ENCODE data around the gene PRMT2. TPM values are rescaled to one million over a fixed set of nuclear protein-coding genes. Genes with fewer than 3 reads are reported as not detected.

Gene PRMT2
- total RNA-seq, 1 experiment from 2014 or later: 101 TPM

DNA sequence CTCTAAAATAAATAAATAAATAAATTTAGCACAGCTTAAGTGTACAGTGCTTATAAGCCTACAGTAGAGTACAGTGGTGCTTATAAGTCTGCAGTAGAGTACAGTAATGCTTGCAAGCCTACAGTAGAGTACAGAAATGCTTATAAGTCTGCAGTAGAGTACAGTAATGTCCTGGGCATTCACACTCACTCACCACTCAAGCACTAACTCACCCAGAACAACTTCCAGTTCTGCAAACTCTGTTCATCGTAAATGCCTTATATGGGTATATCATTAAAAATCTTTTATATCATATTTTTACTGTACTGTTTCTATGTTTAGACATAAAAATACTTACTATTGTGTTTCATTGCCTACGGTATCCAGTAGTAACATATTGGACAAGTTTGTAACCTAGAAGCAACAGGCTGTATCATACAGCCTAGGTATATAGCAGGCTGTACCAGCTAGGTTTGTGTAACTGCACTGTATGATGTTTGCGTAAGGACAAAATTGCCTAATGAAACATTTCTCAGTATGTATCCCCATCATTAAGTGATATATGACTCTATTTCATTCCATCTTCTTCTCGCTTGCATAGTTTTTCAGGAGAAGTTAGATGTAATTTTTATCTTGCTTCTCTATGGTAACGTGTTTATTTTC lies 16.6 kb upstream of the PRMT2 start:
- no peaks in the 10 kb centered on the region for H3K4me1 ChIP-seq (ENCODE audit: insufficient read depth, low read length)
- H2AFZ ChIP-seq (ENCODE audit: low read length): no peak overlapping the region
- no peaks in the 10 kb centered on the region for H3K79me2 ChIP-seq (ENCODE audit: low read length)
- no peaks in the 10 kb centered on the region; the same call in 1 of the 2 replicates for H3K27me3 ChIP-seq (ENCODE audit: low read length)
- TF ChIP-seq EZH2phosphoT487 (IDR thresholded peaks at IDR 0.05; ENCODE audit: borderline replicate concordance, low read length): no peak
- TF ChIP-seq, protein P1, sequence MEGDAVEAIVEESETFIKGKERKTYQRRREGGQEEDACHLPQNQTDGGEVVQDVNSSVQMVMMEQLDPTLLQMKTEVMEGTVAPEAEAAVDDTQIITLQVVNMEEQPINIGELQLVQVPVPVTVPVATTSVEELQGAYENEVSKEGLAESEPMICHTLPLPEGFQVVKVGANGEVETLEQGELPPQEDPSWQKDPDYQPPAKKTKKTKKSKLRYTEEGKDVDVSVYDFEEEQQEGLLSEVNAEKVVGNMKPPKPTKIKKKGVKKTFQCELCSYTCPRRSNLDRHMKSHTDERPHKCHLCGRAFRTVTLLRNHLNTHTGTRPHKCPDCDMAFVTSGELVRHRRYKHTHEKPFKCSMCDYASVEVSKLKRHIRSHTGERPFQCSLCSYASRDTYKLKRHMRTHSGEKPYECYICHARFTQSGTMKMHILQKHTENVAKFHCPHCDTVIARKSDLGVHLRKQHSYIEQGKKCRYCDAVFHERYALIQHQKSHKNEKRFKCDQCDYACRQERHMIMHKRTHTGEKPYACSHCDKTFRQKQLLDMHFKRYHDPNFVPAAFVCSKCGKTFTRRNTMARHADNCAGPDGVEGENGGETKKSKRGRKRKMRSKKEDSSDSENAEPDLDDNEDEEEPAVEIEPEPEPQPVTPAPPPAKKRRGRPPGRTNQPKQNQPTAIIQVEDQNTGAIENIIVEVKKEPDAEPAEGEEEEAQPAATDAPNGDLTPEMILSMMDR (conservative IDR thresholded peaks at IDR 0.05; ENCODE audit: low read depth, low read length): no peak
- ATAC-seq (peak; percentile 92), DNase-seq (peak; percentile 9)
- ChIA-PET POLR2A (ENCODE audit: unreplicated experiment) (interaction anchor here (0.6 kb wide), 1 partner anchor 59 kb away, joined by 3 read pairs; no protein-coding TSS in a partner anchor), CTCF (no interaction called here)
- H3K9me3 ChIP-seq (ENCODE audit: low read length): no peaks in the 10 kb centered on the region
- intact Hi-C loops (cut with micrococcal nuclease): no loop called here
- H3K27ac ChIP-seq (ENCODE audit: low read length): no peak overlapping the region
- no peak overlapping the region for H3K4me2 ChIP-seq (ENCODE audit: low read length)
- no peak overlapping the region for H3K9ac ChIP-seq (ENCODE audit: low read length)
- H4K20me1 ChIP-seq (ENCODE audit: low read length): no peaks in the 10 kb centered on the region
- no peaks in the 10 kb centered on the region for H3K36me3 ChIP-seq (ENCODE audit: low read depth, low read length)
- no peaks in the 10 kb centered on the region for H3F3A ChIP-seq (ENCODE audit: low read length, unreplicated experiment)
- BruUV-seq (replicated peaks): no TSS peak
- no peaks in the 10 kb centered on the region for H3K9me2 ChIP-seq (replicated peaks; ENCODE audit: low read length)
- no peak overlapping the region for H3K4me3 ChIP-seq (ENCODE audit: low read length)

DNA sequence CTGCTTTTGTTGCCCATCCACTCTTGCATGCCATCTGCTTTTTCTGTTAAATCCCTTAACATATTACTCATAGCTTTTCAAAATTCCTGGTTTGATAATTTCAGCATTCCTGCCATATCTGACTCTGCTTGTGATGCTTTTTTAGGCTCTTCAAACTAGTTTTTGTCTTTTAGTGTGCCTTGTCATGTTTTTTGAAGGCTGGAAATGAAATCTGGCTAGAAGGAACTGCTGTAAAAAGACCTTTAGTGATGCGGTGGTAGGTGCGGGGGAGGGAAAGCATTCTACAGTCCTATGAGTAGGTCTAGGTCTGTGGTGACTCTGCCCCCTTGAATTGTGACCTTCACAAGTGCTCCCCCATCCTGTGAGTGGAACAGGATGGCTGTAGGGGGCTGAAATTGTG lies 15.6 kb upstream of the PRMT2 start:
- Histone ChIP-seq H3K9me3 (ENCODE audit: low read length) (no peaks in the 10 kb centered on the region), H4K20me1 (ENCODE audit: low read length) (no peaks in the 10 kb centered on the region), H3K9me2 (replicated peaks; ENCODE audit: low read length) (no peaks in the 10 kb centered on the region), H3K9ac (ENCODE audit: low read length) (no peak overlapping the region), H3F3A (ENCODE audit: low read length, unreplicated experiment) (no peaks in the 10 kb centered on the region), H3K4me2 (ENCODE audit: low read length) (no peak overlapping the region), H3K36me3 (ENCODE audit: low read depth, low read length) (no peaks in the 10 kb centered on the region), H3K79me2 (ENCODE audit: low read length) (no peaks in the 10 kb centered on the region), H3K4me3 (ENCODE audit: low read length) (no peak overlapping the region), H3K27me3 (ENCODE audit: low read length) (no peaks in the 10 kb centered on the region; the same call in 1 of the 2 replicates), H3K27ac (ENCODE audit: low read length) (no peak overlapping the region), H3K4me1 (ENCODE audit: insufficient read depth, low read length) (no peaks in the 10 kb centered on the region), H2AFZ (ENCODE audit: low read length) (no peak overlapping the region)
- POLR2A ChIA-PET (ENCODE audit: unreplicated experiment): interaction anchor here (0.7 kb wide), 1 partner anchor 78 kb away, joined by 3 read pairs; no protein-coding TSS in a partner anchor
- DNase-seq: no peak
- ATAC-seq: no peak
- CTCF ChIA-PET: no interaction called here
- no TSS peak for BruUV-seq (replicated peaks)
- TF ChIP-seq EZH2 (IDR thresholded peaks at IDR 0.05; ENCODE audit: low read length, unreplicated experiment): no peak
- no peak for TF ChIP-seq EZH2phosphoT487 (IDR thresholded peaks at IDR 0.05; ENCODE audit: borderline replicate concordance, low read length)
- TF ChIP-seq, protein P1 (conservative IDR thresholded peaks at IDR 0.05; ENCODE audit: low read depth, low read length): no peak
- intact Hi-C loops (cut with micrococcal nuclease): no loop called here

DNA sequence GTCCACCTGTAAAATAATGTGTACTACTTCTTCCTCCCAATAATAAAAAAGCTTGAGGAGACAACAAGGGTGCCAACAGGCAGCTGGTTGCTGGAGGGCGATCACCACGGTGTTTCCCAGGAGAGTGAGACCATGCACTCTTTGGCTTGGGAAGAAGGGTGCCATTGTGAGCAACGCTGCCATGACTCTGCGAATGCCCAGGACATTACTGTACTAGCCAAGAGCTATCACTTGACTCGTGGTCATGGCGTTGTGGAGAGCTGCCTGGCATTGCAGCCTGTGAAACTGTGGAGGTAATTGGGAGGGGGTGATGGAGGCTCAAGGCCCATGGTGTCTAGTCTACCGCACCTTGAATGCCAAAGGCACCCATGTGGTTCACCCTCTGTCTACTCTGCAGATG lies 14.6 kb upstream of the PRMT2 start:
- no TSS peak for BruUV-seq (replicated peaks)
- Histone ChIP-seq H3K27ac (ENCODE audit: low read length) (no peak overlapping the region), H3K36me3 (ENCODE audit: low read depth, low read length) (no peaks in the 10 kb centered on the region), H4K20me1 (ENCODE audit: low read length) (no peaks in the 10 kb centered on the region), H3K4me3 (ENCODE audit: low read length) (no peak overlapping the region), H2AFZ (ENCODE audit: low read length) (no peak overlapping the region), H3K9ac (ENCODE audit: low read length) (no peak overlapping the region), H3K4me2 (ENCODE audit: low read length) (no peak overlapping the region), H3K9me2 (replicated peaks; ENCODE audit: low read length) (no peaks in the 10 kb centered on the region), H3F3A (ENCODE audit: low read length, unreplicated experiment) (no peaks in the 10 kb centered on the region), H3K79me2 (ENCODE audit: low read length) (no peaks in the 10 kb centered on the region), H3K9me3 (ENCODE audit: low read length) (no peaks in the 10 kb centered on the region), H3K4me1 (ENCODE audit: insufficient read depth, low read length) (no peaks in the 10 kb centered on the region), H3K27me3 (ENCODE audit: low read length) (no peaks in the 10 kb centered on the region; the same call in 1 of the 2 replicates)
- intact Hi-C loops (cut with micrococcal nuclease): no loop called here
- ATAC-seq (no peak), DNase-seq (no peak)
- ChIA-PET POLR2A (ENCODE audit: unreplicated experiment) (no interaction called here), CTCF (no interaction called here)
- TF ChIP-seq, protein P1 (conservative IDR thresholded peaks at IDR 0.05; ENCODE audit: low read depth, low read length): no peak
- no peak for TF ChIP-seq EZH2phosphoT487 (IDR thresholded peaks at IDR 0.05; ENCODE audit: borderline replicate concordance, low read length)
- TF ChIP-seq EZH2 (IDR thresholded peaks at IDR 0.05; ENCODE audit: low read length, unreplicated experiment): no peak

All from PC-3 (cell line).